Ishikawa (cell line): ENCODE results near the gene CHMP4B.

Source experiments
- CREB1 ChIP-seq: IDR thresholded peaks from 2 replicates; pipeline ENCODE4 v1.6.1; 2012; ENCODE audit warnings: low read depth
- FOXM1 ChIP-seq: IDR thresholded peaks from 2 replicates; pipeline ENCODE4 v1.6.1; 2012; ENCODE audit warnings: low read depth, borderline replicate concordance
- NFIC ChIP-seq: IDR thresholded peaks from 2 replicates; pipeline ENCODE4 v1.6.1; 2012
- RAD21 ChIP-seq: IDR thresholded peaks from 2 replicates; pipeline ENCODE4 v1.6.1; 2012; ENCODE audit warnings: low read depth
- TAF1 ChIP-seq: IDR thresholded peaks from 2 replicates; pipeline ENCODE4 v1.6.1; 2012; ENCODE audit warnings: low read depth, mild to moderate bottlenecking
- TCF12 ChIP-seq: IDR thresholded peaks from 2 replicates; pipeline ENCODE4 v1.6.1; 2012; ENCODE audit warnings: low read depth
- YY1 ChIP-seq: IDR thresholded peaks from 2 replicates; pipeline ENCODE4 v1.6.1; 2012; ENCODE audit warnings: low read depth
- ZBTB7A ChIP-seq: IDR thresholded peaks from 2 replicates; pipeline ENCODE4 v1.6.1; 2012; ENCODE audit warnings: low read depth
- TF ChIP-seq, protein P1 (sequence below): IDR thresholded peaks from 2 replicates; pipeline ENCODE4 v1.6.1; 2012

DNA sequence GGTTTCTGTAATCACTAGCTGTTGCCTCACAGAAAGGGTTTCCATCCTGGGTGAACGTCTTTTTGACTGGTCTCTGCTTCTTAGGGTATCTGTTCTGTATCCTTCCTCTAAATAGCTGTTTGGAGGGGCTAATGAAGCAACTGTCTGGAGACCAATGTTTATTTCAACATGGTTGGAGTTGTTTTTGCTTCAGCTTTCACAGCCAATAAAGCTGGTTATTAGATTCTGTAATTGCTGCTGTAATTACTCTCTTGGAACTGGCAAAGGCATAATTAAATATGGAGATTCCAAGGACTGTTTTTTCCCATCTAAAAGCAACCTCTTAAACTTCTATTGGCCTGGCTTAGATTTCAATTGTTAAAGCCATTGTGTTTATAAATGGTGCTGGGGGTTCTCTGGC, 31.9 kb downstream of the CHMP4B start:
- TF ChIP-seq, protein P1, sequence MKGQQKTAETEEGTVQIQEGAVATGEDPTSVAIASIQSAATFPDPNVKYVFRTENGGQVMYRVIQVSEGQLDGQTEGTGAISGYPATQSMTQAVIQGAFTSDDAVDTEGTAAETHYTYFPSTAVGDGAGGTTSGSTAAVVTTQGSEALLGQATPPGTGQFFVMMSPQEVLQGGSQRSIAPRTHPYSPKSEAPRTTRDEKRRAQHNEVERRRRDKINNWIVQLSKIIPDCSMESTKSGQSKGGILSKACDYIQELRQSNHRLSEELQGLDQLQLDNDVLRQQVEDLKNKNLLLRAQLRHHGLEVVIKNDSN: no peak
- TF ChIP-seq TAF1 (no peak), CREB1 (no peak), FOXM1 (no peak), YY1 (no peak), ZBTB7A (no peak), TCF12 (no peak), RAD21 (no peak), NFIC (no peak)
